Embryonic facial prominence (tissue), 1 donor: ENCODE measurements around the gene NAV2.

ENCODE experiments used
- DNase-seq: peaks from one replicate; pipeline ENCODE4 v3.0.0-alpha.2; 2016; ENCODE audit errors: extremely low spot score

NAV2 gene, protein sequence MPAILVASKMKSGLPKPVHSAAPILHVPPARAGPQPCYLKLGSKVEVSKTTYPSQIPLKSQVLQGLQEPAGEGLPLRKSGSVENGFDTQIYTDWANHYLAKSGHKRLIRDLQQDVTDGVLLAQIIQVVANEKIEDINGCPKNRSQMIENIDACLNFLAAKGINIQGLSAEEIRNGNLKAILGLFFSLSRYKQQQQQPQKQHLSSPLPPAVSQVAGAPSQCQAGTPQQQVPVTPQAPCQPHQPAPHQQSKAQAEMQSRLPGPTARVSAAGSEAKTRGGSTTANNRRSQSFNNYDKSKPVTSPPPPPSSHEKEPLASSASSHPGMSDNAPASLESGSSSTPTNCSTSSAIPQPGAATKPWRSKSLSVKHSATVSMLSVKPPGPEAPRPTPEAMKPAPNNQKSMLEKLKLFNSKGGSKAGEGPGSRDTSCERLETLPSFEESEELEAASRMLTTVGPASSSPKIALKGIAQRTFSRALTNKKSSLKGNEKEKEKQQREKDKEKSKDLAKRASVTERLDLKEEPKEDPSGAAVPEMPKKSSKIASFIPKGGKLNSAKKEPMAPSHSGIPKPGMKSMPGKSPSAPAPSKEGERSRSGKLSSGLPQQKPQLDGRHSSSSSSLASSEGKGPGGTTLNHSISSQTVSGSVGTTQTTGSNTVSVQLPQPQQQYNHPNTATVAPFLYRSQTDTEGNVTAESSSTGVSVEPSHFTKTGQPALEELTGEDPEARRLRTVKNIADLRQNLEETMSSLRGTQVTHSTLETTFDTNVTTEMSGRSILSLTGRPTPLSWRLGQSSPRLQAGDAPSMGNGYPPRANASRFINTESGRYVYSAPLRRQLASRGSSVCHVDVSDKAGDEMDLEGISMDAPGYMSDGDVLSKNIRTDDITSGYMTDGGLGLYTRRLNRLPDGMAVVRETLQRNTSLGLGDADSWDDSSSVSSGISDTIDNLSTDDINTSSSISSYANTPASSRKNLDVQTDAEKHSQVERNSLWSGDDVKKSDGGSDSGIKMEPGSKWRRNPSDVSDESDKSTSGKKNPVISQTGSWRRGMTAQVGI (N-terminal part only)

DNA sequence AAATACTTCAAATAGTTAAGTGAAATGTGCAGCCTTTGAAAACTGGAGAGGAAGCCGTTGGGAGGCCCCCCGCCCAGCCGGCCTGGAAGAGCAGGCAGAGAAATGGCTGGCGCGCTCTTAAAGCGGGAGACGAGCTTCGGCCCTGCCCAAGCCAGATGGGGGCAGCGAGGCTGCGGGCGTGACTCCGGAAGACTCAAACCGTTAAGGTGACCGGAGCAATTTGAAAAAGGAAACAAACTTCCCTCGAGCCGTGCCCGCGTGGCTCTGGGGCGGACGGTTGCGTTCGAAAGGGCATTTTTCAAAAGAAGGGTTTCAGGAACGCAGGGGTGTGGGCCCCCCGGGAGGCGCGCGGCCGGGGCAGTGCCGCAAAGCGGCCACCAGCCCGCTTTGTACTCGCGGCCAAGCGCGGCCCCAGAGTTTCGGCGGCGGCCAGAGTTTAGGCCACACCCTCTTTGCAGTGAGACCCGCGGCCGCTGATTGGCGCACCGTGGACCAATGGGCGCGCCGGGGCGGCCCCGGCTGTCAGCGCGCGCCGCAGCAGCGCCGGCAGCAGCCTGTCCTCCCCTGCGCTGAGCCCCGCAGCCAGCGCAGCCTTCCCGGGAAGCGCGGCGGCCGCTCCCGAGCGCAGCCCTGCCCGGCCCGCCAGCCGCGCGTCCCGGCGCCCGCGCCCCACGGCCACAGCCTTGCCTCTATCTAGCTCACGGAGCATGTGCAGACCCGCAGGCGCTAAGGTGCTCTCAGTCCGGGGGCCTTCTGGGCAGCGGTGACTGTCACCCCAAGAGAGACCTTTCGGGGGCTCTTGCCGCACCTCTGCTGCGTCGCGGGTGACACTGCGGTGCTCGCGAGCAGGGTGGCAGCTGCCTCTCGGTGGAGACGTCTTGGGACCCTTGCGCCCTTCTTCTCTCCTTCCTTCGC is at the start of gene NAV2:
Gene NAV2 (plus strand): TSS at position 557 of the 915 bp plus-strand sequence. CDS start 859 bp downstream, outside the sequence.
- DNase-seq, result peak; percentile 74

- no peak for DNase-seq
Measured at GRCh38 chr11:19663206-19663605, 49.4 kb upstream of the NAV2 start.

DNA sequence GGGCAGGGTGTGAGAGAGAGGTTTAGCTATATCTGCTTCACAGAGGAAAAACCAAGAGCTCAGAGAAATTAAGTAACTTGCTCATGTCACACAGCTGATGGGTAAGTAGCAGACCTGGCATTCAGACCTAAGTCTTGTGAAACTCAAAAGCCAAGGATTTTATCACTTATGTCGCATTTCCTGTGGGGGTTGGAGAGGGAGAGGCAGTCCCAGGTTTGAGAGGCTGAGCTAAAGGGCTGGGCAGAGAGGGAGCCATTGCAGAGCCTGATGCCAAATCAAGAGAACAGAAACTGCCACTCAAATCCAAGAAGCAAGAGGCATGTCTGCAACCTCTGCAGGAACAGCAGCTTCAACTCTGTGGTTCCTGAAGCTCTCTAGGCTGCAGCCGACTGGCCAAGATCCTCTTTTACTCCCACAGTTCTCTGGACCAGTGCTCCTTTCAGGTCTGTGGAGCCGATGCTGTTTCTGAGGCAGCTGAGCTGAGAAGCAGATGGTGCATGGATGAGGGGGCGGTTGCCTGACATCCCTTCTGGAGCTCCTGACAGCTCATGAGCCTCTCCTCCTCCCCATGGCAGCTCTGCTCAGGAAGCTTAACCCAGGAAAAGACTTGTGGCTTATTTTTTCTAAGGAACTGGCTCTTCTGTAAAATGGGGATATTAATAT is 47.6 kb upstream of the NAV2 start:
- DNase-seq, result no peak

- DNase-seq, result no peak
Measured at GRCh38 chr11:19666951-19667350, 45.7 kb upstream of the NAV2 start.

- no peak for DNase-seq
Measured at GRCh38 chr11:19669511-19669910, 43.1 kb upstream of the NAV2 start.

- no peak for DNase-seq
Measured at GRCh38 chr11:19670030-19670791, 42.4 kb upstream of the NAV2 start.

- DNase-seq, result no peak
Measured at GRCh38 chr11:19672586-19673206, 39.9 kb upstream of the NAV2 start.

GRCh38 chr11:19673924-19674729 is 38.5 kb upstream of the NAV2 start:
- no peak for DNase-seq

DNA sequence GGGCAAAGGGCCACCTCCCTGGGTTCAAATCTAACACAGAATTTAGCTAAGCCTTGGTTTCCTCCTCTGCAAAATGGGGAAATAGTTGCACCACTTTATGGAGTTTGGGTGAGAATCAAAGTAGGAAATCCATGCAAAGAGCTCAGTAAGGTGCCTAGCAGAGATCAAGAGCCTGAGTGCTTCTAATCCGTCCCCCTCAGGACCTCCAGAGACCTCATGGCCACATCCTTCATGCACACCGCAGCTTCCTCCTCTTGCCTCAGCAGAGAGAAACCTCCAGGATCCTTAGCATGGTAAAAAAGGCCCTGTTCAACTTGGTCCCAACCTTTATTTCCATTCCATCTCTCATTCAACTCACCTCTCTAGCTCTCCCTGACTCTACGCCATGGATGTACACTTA is 37.8 kb upstream of the NAV2 start:
- DNase-seq, result no peak

- no peak for DNase-seq
Measured at GRCh38 chr11:19675397-19675796, 37.2 kb upstream of the NAV2 start.

- no peak for DNase-seq
Measured at GRCh38 chr11:19676475-19677380, 35.9 kb upstream of the NAV2 start.

DNA sequence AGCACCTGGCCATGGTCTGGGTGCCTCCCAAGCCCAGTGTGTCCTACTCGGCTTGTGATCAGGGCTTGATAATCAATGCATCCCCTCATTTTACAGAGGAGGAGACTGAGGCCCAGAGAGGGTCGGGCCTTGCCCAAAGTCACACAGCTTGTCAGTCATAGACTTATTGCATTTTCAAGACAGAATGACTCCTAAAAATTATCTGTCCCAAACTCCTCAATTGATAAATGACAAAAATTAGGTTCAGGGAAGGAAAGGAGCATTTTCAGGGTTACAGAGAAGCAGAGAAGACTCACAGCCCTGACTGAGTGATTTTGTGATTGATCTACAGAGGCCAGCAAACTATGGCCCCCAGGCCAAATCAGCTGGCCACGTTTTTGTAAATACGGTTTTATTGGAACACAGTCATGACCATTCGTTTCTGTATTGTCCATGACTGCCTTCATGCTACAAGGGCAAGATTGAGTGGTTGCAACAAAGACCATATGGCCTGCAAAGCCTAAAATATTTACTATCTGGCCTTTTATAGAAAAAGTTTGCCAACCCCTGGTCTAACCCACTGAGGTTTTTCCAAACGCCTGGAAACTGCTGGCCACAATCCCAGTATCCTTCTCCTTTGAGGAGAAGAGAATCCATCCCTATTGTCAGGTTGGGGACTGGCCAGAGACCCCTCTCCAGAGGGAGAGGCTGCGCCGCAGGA is 35.1 kb upstream of the NAV2 start:
- no peak for DNase-seq

GRCh38 chr11:19679952-19680828 is 32.4 kb upstream of the NAV2 start:
- no peak for DNase-seq

- DNase-seq, result no peak
Measured at GRCh38 chr11:19680829-19681368, 31.7 kb upstream of the NAV2 start.

- no peak for DNase-seq
Measured at GRCh38 chr11:19683141-19683805, 29.4 kb upstream of the NAV2 start.
